Neural cell (in vitro differentiated cells): Measurements from ENCODE around the gene SPIN4. TPM values are rescaled to one million over a fixed set of nuclear protein-coding genes. Genes with fewer than 3 reads are reported as not detected.

Source experiments
- H2AFZ ChIP-seq: fragments of 200-600, 300-800 bp; sonication (generic), shearing (Covaris generic); 2 replicates; pipeline ENCODE4 v1.6.0; 2014; ENCODE audit warnings: low read depth, mild to moderate bottlenecking, antibody characterized with exemption, low read length, moderate library complexity
- H3F3A ChIP-seq: fragments of 200-600 bp; shearing (Covaris generic); 2 replicates; pipeline ENCODE4 v1.6.1; 2016; ENCODE audit warnings: mild to moderate bottlenecking, moderate library complexity, mixed read lengths, antibody characterized with exemption, low read length; ENCODE audit not compliant: insufficient read depth, poor library complexity, severe bottlenecking
- H3K27ac ChIP-seq: fragments of 200-600, 300-800 bp; sonication (generic), shearing (Covaris generic); 2 replicates; pipeline ENCODE4 v1.5.1; 2014; ENCODE audit warnings: mild to moderate bottlenecking, low read length, moderate library complexity
- H3K27me3 ChIP-seq: fragments of 300-800, 200-600 bp; sonication (generic), shearing (Covaris generic); 2 replicates; pipeline ENCODE4 v1.6.0; 2014; ENCODE audit warnings: mild to moderate bottlenecking, low read depth, low read length, moderate library complexity; ENCODE audit not compliant: insufficient read depth
- H3K36me3 ChIP-seq: fragments of 300-800, 200-600 bp; sonication (generic), shearing (Covaris generic); 2 replicates; pipeline ENCODE4 v1.5.1; 2014; ENCODE audit warnings: mild to moderate bottlenecking, antibody characterized with exemption, low read length, moderate library complexity; ENCODE audit not compliant: insufficient read depth
- H3K4me2 ChIP-seq: fragments of 300-800, 200-600 bp; sonication (generic), shearing (Covaris generic); 2 replicates; pipeline ENCODE4 v1.6.0; 2014; ENCODE audit warnings: mild to moderate bottlenecking, low read length
- H3K4me3 ChIP-seq: fragments of 300-800, 200-600 bp; sonication (generic), shearing (Covaris generic); 2 replicates; pipeline ENCODE4 v1.5.1; 2014; ENCODE audit warnings: mild to moderate bottlenecking, low read length, moderate library complexity
- H3K79me2 ChIP-seq: fragments of 200-600 bp; shearing (Covaris generic); replicated peaks from 2 replicates; pipeline ENCODE4 v1.6.0; 2014; ENCODE audit warnings: mild to moderate bottlenecking, low read length, moderate library complexity; ENCODE audit not compliant: insufficient read depth
- H3K9ac ChIP-seq: fragments of 300-800, 200-600 bp; sonication (generic), shearing (Covaris generic); 2 replicates; pipeline ENCODE4 v1.6.1; 2016; ENCODE audit warnings: mild to moderate bottlenecking, low read length, mixed read lengths
- H3K9me2 ChIP-seq: fragments of 200-600 bp; shearing (Covaris generic); 2 replicates; pipeline ENCODE4 v1.6.1; 2016; ENCODE audit warnings: mild to moderate bottlenecking, low read length, mixed read lengths; ENCODE audit not compliant: insufficient read depth
- H3K9me3 ChIP-seq: fragments of 200-600, 300-800 bp; sonication (generic), shearing (Covaris generic); 2 replicates; pipeline ENCODE4 v1.6.1; 2016; ENCODE audit warnings: mild to moderate bottlenecking, mixed run types, low read length, moderate library complexity, mixed read lengths
- H4K20me1 ChIP-seq: fragments of 200-600 bp; shearing (Covaris generic); 2 replicates; pipeline ENCODE4 v1.6.1; 2016; ENCODE audit warnings: mild to moderate bottlenecking, mixed run types; ENCODE audit not compliant: insufficient read depth
- EP300 ChIP-seq: fragments of 450-650 bp; conservative IDR thresholded peaks from 2 replicates; pipeline ENCODE4 v1.6.1; 2014; ENCODE audit warnings: antibody characterized with exemption, mild to moderate bottlenecking, moderate library complexity; ENCODE audit not compliant: poor library complexity, severe bottlenecking
- EZH2 ChIP-seq: fragments of 200-600, 300-800 bp; shearing (Covaris generic), sonication (generic); IDR thresholded peaks from 2 replicates; pipeline ENCODE4 v1.6.1; 2014; ENCODE audit warnings: antibody characterized with exemption, low read length, borderline replicate concordance, mild to moderate bottlenecking; ENCODE audit not compliant: insufficient read depth, poor library complexity, severe bottlenecking
- MXI1 ChIP-seq: fragments of 450-650 bp; conservative IDR thresholded peaks from 2 replicates; pipeline ENCODE4 v1.6.1; 2014; ENCODE audit warnings: antibody characterized with exemption, mild to moderate bottlenecking; ENCODE audit not compliant: poor library complexity, severe bottlenecking
- POLR2AphosphoS5 ChIP-seq: IDR thresholded peaks from 2 replicates; pipeline ENCODE4 v1.6.1; 2012
- RAD21 ChIP-seq: fragments of 450-650 bp; conservative IDR thresholded peaks from 2 replicates; pipeline ENCODE4 v1.6.1; 2014; ENCODE audit warnings: antibody characterized with exemption, mild to moderate bottlenecking, moderate library complexity
- SMC3 ChIP-seq: fragments of 450-650 bp; conservative IDR thresholded peaks from 2 replicates; pipeline ENCODE4 v1.6.1; 2014; ENCODE audit warnings: antibody characterized with exemption, mild to moderate bottlenecking, moderate library complexity; ENCODE audit not compliant: poor library complexity
- TAF1 ChIP-seq: IDR thresholded peaks from 2 replicates; pipeline ENCODE4 v1.6.1; 2012; ENCODE audit warnings: low read depth
- polyA plus RNA-seq: library from polyadenylated mRNA; depleted of rRNA; stranded (reverse); fragments of >200 nt; gene quantifications from 2 replicates; pipeline ENCODE4 v1.2.3, GENCODE V29; 2014
- TF ChIP-seq, protein P1 (sequence below): fragments of 450-650 bp; IDR thresholded peaks from 2 replicates; pipeline ENCODE4 v1.5.1; 2014; ENCODE audit warnings: antibody characterized with exemption, mild to moderate bottlenecking, moderate library complexity; ENCODE audit not compliant: poor library complexity, severe bottlenecking
- TF ChIP-seq, protein P2 (sequence below): IDR thresholded peaks from 2 replicates; pipeline ENCODE4 v1.6.1; 2012; ENCODE audit warnings: borderline replicate concordance

SPIN4 gene
- polyA plus RNA-seq, 1 donor from 2014 or later, result 11.9 TPM

DNA sequence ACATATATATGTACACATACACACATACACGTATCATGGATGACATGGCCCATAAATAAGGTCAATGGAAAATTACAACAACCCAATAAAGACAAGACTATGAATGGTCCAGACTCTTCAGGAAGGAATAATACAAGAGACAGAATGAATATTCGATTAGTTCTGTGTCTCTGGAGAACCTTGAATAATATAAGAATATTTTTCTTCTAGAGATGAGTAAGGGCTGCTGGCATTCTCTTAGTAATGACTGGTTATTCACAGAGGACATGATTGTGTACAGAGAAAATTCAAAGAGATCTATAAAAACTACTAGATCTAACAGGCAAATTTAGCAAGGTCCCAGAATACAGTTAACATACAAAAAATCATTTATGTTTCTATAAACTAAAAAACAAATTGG is 23.3 kb downstream of the SPIN4 start:
- Histone ChIP-seq H3K36me3 (no peaks in the 10 kb centered on the region), H3F3A (no peaks in the 10 kb centered on the region), H3K9ac (no peak overlapping the region), H3K79me2 (no peaks in the 10 kb centered on the region), H4K20me1 (no peaks in the 10 kb centered on the region), H3K4me2 (no peak overlapping the region), H2AFZ (no peak overlapping the region), H3K9me3 (no peaks in the 10 kb centered on the region), H3K27ac (no peak overlapping the region), H3K9me2 (no peaks in the 10 kb centered on the region), H3K4me3 (no peak overlapping the region), H3K27me3 (no peaks in the 10 kb centered on the region)
- TF ChIP-seq EZH2 (no peak), TAF1 (no peak), EP300 (no peak), POLR2AphosphoS5 (no peak), RAD21 (no peak), MXI1 (no peak), SMC3 (no peak)
- TF ChIP-seq, protein P1, sequence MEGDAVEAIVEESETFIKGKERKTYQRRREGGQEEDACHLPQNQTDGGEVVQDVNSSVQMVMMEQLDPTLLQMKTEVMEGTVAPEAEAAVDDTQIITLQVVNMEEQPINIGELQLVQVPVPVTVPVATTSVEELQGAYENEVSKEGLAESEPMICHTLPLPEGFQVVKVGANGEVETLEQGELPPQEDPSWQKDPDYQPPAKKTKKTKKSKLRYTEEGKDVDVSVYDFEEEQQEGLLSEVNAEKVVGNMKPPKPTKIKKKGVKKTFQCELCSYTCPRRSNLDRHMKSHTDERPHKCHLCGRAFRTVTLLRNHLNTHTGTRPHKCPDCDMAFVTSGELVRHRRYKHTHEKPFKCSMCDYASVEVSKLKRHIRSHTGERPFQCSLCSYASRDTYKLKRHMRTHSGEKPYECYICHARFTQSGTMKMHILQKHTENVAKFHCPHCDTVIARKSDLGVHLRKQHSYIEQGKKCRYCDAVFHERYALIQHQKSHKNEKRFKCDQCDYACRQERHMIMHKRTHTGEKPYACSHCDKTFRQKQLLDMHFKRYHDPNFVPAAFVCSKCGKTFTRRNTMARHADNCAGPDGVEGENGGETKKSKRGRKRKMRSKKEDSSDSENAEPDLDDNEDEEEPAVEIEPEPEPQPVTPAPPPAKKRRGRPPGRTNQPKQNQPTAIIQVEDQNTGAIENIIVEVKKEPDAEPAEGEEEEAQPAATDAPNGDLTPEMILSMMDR, result no peak
- TF ChIP-seq, protein P2, sequence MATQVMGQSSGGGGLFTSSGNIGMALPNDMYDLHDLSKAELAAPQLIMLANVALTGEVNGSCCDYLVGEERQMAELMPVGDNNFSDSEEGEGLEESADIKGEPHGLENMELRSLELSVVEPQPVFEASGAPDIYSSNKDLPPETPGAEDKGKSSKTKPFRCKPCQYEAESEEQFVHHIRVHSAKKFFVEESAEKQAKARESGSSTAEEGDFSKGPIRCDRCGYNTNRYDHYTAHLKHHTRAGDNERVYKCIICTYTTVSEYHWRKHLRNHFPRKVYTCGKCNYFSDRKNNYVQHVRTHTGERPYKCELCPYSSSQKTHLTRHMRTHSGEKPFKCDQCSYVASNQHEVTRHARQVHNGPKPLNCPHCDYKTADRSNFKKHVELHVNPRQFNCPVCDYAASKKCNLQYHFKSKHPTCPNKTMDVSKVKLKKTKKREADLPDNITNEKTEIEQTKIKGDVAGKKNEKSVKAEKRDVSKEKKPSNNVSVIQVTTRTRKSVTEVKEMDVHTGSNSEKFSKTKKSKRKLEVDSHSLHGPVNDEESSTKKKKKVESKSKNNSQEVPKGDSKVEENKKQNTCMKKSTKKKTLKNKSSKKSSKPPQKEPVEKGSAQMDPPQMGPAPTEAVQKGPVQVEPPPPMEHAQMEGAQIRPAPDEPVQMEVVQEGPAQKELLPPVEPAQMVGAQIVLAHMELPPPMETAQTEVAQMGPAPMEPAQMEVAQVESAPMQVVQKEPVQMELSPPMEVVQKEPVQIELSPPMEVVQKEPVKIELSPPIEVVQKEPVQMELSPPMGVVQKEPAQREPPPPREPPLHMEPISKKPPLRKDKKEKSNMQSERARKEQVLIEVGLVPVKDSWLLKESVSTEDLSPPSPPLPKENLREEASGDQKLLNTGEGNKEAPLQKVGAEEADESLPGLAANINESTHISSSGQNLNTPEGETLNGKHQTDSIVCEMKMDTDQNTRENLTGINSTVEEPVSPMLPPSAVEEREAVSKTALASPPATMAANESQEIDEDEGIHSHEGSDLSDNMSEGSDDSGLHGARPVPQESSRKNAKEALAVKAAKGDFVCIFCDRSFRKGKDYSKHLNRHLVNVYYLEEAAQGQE, result no peak

DNA sequence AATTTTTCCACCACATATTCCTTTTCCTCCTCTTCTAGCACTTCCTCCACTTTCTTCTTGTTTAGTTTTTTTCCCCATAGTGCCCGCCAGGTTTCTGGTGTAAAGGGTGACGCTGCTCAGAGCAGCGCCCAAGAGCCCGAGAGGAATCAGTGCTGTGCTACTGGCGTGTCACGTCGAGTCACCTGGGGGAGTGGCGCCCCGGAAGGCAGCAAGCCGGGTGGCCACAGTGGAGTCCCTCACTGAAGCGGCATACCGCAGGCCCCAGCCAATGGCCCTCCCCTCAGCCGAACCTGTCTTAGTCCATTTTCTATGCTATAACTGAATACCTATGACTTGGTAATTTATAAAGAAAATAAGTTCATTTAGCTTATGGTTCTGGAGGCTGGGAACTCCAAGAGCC is 51.5 kb downstream of the SPIN4 start:
- H4K20me1 ChIP-seq, result no peaks in the 10 kb centered on the region

More for the DNA sequence above, 51.5 kb downstream of the SPIN4 start:
- no peak overlapping the region for H3K4me3 ChIP-seq
- H3K9me3 ChIP-seq, result no peaks in the 10 kb centered on the region
- H3K36me3 ChIP-seq, result no peaks in the 10 kb centered on the region
- TF ChIP-seq TAF1 (no peak), RAD21 (no peak), EP300 (no peak), MXI1 (no peak), SMC3 (no peak), POLR2AphosphoS5 (no peak), EZH2 (no peak)
- TF ChIP-seq, protein P1, result no peak
- TF ChIP-seq, protein P2, result no peak
- H3K4me2 ChIP-seq, result no peak overlapping the region
- H3F3A ChIP-seq, result no peaks in the 10 kb centered on the region
- no peaks in the 10 kb centered on the region for H3K27me3 ChIP-seq
- no peak overlapping the region for H3K9ac ChIP-seq
- no peak overlapping the region for H2AFZ ChIP-seq
- H3K79me2 ChIP-seq, result no peaks in the 10 kb centered on the region
- H3K27ac ChIP-seq, result no peak overlapping the region
- H3K9me2 ChIP-seq, result no peaks in the 10 kb centered on the region
